Thyroid gland (tissue), 4 donors: ENCODE measurements around the gene CIPC. TPM values are rescaled to one million over a fixed set of nuclear protein-coding genes. Genes with fewer than 3 reads are reported as not detected.

Experiments
- DNase-seq, 2 donors: peaks; one replicate each; pipeline ENCODE4 v3.0.0-alpha.2; 2019
- H3K27ac ChIP-seq, 3 donors: fragments of 200-600 bp; sonication (generic); 1 replicate in 2 of 3; 2 replicates in 1 of 3; pipeline ENCODE4 v1.5.1; 2016 to 2019; ENCODE audit warnings: mild to moderate bottlenecking in 1 of 3, moderate library complexity in 1 of 3
- H3K27me3 ChIP-seq: fragments of 200-600 bp; sonication (generic); one replicate; pipeline ENCODE4 v1.5.1; 2019
- H3K36me3 ChIP-seq, 2 donors: fragments of 200-600 bp; sonication (generic); one replicate each; pipeline ENCODE4 v1.5.1; 2016 to 2019
- H3K4me1 ChIP-seq, 2 donors: fragments of 200-600 bp; sonication (generic); one replicate each; pipeline ENCODE4 v1.5.1; 2017 to 2019
- H3K4me3 ChIP-seq, 3 donors: fragments of 200-600 bp; sonication (generic); replicated peaks in 1 of 3; 1 replicate in 2 of 3; 2 replicates in 1 of 3; pipeline ENCODE4 v1.5.1; 2016; ENCODE audit warnings: mild to moderate bottlenecking in 1 of 3
- H3K9me3 ChIP-seq: fragments of 200-600 bp; sonication (generic); one replicate; pipeline ENCODE4 v1.5.1; 2017
- CTCF ChIP-seq, 6 experiments: fragments of 200-600 bp in 3 of 6; fragments of 450-650 bp in 3 of 6; sonication (generic) in 3 of 6; IDR thresholded peaks; one replicate each; pipeline ENCODE4 v1.5.1; 2016 to 2019; ENCODE audit warnings: antibody characterized with exemption in 6 of 6, mild to moderate bottlenecking in 2 of 6, inconsistent platforms in 1 of 6, moderate library complexity in 1 of 6
- POLR2A ChIP-seq, 2 donors: fragments of 450-650 bp; IDR thresholded peaks; one replicate each; pipeline ENCODE4 v1.6.1; 2017; ENCODE audit warnings: antibody characterized with exemption in 2 of 2, mild to moderate bottlenecking in 2 of 2, moderate library complexity in 1 of 2
- WGBS, 2 donors: methylation state at CpG; one replicate each; pipeline ENCODE4 v1.1.5; 2017; 5-methylcytosine and 5-hydroxymethylcytosine counted together
- intact Hi-C: fragments of 100-400 bp; cut with DNase I; formaldehyde crosslinking; loops from one replicate; pipeline ENCODE4 v1.15.1; 2023
- total RNA-seq, 4 donors: library from RNA; depleted of rRNA; stranded (reverse); fragments of >200 nt; gene quantifications; one replicate each; pipeline ENCODE4 v1.2.3, GENCODE V29; 2016

CIPC gene
- total RNA-seq, 4 donors from 2014 or later = 37.6 to 59.5 (median 44.6) TPM

- H3K4me1 ChIP-seq = peaks cover 43 to 78% of the 10 kb centered on the region in 2 donors
Measured at GRCh38 chr14:77104393-77104792, 6.3 kb downstream of the CIPC start.

GRCh38 chr14:77105145-77105939, 7.3 kb downstream of the CIPC start:
- Histone ChIP-seq H3K4me3 (no peak overlapping the region), H3K9me3 (no peaks in the 10 kb centered on the region), H3K4me1 (peaks cover 34 to 82% of the 10 kb centered on the region in 2 donors), H3K36me3 (peaks cover 0 to 5% of the 10 kb centered on the region in 2 donors), H3K27me3 (no peaks in the 10 kb centered on the region), H3K27ac (peak overlapping the region; percentile 68 to 91 (median 86))
- DNase-seq = peak; percentile 46 to 54
- WGBS, 2 donors = 52 to 56% methylated on average over 6 of the region's 6 CpGs
- intact Hi-C loops = no loop called here
- TF ChIP-seq CTCF (IDR thresholded peaks at IDR 0.05) = no peak
- no peak for TF ChIP-seq POLR2A (IDR thresholded peaks at IDR 0.05)

More at GRCh38 chr14:77104393-77104792, 6.3 kb downstream of the CIPC start:
- intact Hi-C loops = no loop called here
- Histone ChIP-seq H3K4me3 (no peak overlapping the region), H3K9me3 (no peaks in the 10 kb centered on the region), H3K36me3 (no peaks in the 10 kb centered on the region), H3K27me3 (no peaks in the 10 kb centered on the region), H3K27ac (peak overlapping the region; percentile 68 to 91 (median 86))
- TF ChIP-seq POLR2A (IDR thresholded peaks at IDR 0.05) = no peak
- TF ChIP-seq CTCF (IDR thresholded peaks at IDR 0.05) = no peak
- 89 to 90% methylated on average over 3 of the region's 3 CpGs for WGBS, 2 donors
- no peak for DNase-seq

- intact Hi-C loops = no loop called here
- H3K4me1 ChIP-seq = peaks cover 34 to 82% of the 10 kb centered on the region in 2 donors
- H3K36me3 ChIP-seq = peaks cover 0 to 5% of the 10 kb centered on the region in 2 donors
Measured at GRCh38 chr14:77106666-77107065, 8.6 kb downstream of the CIPC start.

DNA sequence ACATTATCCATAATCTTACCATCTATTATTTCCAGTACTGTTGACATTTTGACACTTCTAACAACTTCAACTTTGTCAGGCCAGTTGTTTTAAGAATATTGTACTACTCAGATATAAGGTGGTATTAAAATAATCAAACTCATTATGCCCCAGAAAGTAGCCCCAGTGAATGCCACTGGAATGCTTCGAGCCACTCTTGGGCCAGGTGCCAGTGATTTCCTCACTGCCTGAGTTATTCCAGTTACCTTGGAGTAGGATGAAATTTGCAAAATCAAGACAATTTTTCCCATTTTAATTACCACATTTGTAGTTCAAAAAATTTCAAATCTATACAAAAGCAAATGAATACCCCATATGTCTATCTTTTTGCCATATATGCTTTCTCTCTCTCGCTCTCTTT, 9.2 kb downstream of the CIPC start:
- H3K27me3 ChIP-seq = no peaks in the 10 kb centered on the region
- H3K27ac ChIP-seq = peak overlapping the region; percentile 55 to 86 (median 67)
- peak; percentile 76 to 85 for DNase-seq
- H3K4me1 ChIP-seq = peaks cover 34 to 78% of the 10 kb centered on the region in 2 donors
- 61 to 67% methylated on average over 2 of the region's 2 CpGs for WGBS, 2 donors
- no peaks in the 10 kb centered on the region for H3K9me3 ChIP-seq
- H3K36me3 ChIP-seq = peaks cover 0 to 5% of the 10 kb centered on the region in 2 donors
- H3K4me3 ChIP-seq = no peak overlapping the region
- intact Hi-C loops = no loop called here
- TF ChIP-seq CTCF (IDR thresholded peaks at IDR 0.05) = no peak

More at GRCh38 chr14:77106666-77107065, 8.6 kb downstream of the CIPC start:
- WGBS, 2 donors = 78 to 79% methylated on average over 3 of the region's 3 CpGs
- DNase-seq = no peak
- Histone ChIP-seq H3K9me3 (no peaks in the 10 kb centered on the region), H3K27me3 (no peaks in the 10 kb centered on the region), H3K27ac (peak overlapping the region; percentile 55 to 86 (median 67)), H3K4me3 (no peak overlapping the region)
- no peak for TF ChIP-seq CTCF (IDR thresholded peaks at IDR 0.05)
- TF ChIP-seq POLR2A (IDR thresholded peaks at IDR 0.05) = no peak

- H3K36me3 ChIP-seq = peaks cover 6 to 11% of the 10 kb centered on the region in 2 donors
Measured at GRCh38 chr14:77108753-77109152, 10.7 kb downstream of the CIPC start.

More at GRCh38 chr14:77108753-77109152, 10.7 kb downstream of the CIPC start:
- no peaks in the 10 kb centered on the region for H3K27me3 ChIP-seq
- DNase-seq = no peak
- no peak overlapping the region for H3K4me3 ChIP-seq
- TF ChIP-seq POLR2A (IDR thresholded peaks at IDR 0.05) = no peak
- no peak for TF ChIP-seq CTCF (IDR thresholded peaks at IDR 0.05)
- intact Hi-C loops = no loop called here
- H3K9me3 ChIP-seq = no peaks in the 10 kb centered on the region
- WGBS, 2 donors = 97 to 98% methylated on average over 2 of the region's 2 CpGs
- peaks cover 27 to 70% of the 10 kb centered on the region in 2 donors for H3K4me1 ChIP-seq
- peak overlapping the region in 1 of 3 donors; percentile 1 for H3K27ac ChIP-seq
